Fibroblast of peridontal ligament (primary cell): Measurements from ENCODE around the gene PAPSS1.
"Not testable (repeated sequence)": the region's sequence is repeated elsewhere in the genome, so short reads cannot be mapped to it uniquely, and the experiment has no call there.

Source experiments
- DNase-seq: peaks from one replicate; pipeline ENCODE4 v3.0.0-alpha.2; 2010; ENCODE audit errors: extremely low read depth

PAPSS1 gene

DNA sequence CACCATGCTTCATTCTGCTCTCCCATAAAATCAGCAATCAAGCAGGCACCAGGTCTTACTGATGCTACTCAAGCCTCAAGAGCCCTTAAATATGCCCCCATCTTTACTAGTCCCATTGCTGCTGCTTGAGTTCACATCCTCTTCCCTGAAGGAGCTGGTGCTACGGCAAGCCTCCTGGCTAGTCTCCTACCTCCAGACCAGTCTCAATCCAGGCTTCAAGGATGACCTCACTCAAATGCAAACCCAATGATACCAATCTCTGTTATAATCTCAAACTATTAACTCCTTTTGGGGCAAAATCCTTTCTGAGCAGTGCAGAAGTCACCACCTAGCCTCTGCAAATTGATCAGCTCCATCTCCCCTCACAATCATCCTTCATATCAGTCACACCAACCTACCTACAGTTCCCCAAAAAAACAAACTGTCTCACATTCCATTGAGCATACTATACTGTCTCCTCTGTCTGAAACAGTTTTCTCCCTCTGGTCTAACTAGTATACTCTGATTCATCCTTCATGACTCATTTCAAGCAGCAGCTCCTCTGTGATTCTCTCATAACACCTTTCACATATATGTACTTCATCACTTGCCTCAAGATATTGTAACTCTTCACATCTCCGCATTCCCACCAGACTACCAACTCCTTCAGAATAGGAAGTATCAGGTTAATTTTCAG lies 30.0 kb downstream of the PAPSS1 start:
- peak; percentile 62 for DNase-seq

DNA sequence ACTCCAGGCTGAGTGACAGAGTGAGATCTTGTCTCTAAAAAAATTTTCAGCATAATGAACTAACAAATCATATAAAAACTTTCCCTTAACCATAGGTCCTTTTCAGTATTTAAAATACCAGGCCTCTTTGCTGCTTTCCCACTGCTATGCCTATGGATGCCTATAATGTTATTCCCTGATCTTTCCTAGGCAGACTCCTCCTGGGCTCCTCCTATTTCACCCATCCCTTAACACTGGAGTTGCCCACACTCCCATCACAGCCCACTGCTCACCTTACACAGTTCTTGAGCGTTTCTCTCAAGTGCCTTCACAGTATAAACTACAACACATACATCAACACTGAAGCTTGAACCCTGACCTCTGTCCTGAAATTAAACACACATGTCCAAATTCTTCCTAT lies 31.6 kb downstream of the PAPSS1 start:
- DNase-seq: no peak

DNA sequence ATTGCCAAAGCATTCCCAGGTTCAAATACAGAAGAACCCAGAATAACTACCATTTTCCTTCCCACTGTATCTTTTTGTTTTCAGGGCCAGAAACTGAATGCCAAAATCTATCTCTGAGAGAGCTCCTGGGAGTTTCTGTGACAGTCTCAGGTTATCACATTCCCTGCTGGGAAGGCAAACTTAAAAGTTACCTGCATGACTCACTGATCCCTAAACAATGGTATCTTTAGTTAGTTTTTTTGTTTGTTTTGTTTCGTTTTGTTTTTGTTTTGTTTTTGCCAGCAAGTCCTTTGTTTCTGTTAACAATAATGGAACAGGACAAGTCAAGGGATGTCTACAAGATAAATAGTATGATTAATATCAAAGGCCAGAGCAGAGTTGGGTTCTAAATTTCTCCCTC lies 34.3 kb downstream of the PAPSS1 start:
- DNase-seq: no peak

DNA sequence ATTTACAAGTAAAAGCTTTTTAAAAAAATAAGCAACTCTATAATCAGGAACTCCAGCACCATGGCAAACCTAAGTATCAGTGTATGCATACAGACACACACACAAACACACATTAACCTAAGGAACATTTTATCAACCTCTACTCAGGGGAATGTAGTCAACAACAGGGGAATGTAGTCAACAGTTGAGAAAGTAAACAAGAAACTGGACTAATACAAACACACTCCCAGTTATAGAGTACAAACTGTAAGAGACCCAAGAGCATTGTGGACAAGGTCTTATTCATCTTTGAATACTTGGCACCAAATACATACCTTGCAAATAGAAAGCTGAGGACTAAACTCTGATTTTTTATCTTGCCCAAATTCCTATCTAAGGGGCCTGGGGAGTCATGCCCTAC lies 36.2 kb downstream of the PAPSS1 start:
- DNase-seq: no peak

DNA sequence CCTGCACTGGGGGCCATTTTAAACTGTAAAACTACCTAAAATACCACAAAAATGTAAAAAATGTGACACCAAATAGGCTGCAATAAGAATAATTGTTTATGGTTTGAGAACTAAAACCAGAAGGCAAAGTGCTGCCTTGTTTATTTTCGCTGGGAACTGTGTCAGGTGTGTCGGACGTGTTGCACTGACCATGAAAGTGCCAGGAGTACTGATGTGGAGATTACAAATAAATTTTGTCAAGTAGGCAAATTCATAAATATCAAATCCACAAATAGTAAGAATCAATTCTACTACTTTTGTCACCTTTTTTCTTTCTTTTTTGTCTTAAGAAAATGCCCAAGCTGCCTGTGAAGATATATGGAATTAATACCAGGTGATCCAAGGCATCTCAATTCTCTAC lies 37.7 kb downstream of the PAPSS1 start:
- no peak for DNase-seq

DNA sequence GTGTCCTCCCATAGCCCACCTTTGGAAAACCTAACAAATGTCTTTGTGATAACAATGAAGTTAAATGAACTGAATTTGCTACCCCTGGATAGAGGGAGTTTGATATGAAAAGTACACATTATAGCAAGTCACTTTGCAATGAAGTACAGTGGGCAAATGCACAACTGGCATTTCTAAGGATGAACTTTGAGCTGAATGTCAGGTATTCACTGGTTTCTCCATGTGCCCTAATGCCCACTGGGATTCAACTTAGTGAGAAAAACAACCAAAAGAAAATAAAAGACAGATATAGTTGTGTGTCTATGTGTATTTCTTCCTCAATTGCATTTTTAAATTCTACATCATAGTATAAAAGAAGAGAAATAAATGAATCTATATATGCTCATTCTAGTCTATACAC lies 51.0 kb downstream of the PAPSS1 start:
- no peak for DNase-seq

DNA sequence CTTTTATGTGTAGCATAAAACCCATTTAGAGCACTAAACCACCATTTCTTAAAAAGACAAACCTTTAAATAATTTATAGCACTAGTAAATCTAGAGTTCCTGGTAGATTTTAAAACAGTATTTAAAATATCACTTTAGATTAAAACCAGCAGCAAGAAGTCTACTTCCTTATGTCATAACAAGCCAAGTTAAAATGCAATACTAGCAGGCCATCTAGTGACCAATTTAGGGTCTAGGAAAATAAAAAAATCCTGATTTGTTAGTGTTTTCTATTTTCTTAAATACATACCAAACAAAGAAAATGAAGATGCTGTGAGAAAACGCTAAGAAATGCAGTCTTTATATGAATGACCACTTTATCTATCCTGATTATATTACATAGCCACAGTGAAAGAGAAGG lies 53.9 kb downstream of the PAPSS1 start:
- DNase-seq: peak; percentile 81

DNA sequence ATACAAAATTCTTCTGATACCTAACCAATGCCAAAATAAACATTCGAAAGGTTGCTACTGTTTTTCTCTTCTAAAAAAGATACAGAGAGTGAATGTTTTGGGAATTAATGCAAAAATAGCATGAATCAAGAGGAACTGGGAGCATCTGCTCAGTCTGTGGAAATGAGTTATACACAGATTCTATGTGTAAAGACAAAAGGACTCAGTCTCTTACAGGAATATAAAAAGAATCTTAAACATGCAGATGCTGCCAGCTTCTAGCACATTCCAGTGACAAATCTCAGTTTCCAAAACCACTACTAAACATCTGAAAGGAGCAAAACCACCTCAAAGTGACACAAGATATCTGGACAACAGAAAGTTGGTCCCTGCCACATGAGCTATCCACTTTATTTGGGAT lies 55.0 kb downstream of the PAPSS1 start:
- peak; percentile 17 for DNase-seq

DNA sequence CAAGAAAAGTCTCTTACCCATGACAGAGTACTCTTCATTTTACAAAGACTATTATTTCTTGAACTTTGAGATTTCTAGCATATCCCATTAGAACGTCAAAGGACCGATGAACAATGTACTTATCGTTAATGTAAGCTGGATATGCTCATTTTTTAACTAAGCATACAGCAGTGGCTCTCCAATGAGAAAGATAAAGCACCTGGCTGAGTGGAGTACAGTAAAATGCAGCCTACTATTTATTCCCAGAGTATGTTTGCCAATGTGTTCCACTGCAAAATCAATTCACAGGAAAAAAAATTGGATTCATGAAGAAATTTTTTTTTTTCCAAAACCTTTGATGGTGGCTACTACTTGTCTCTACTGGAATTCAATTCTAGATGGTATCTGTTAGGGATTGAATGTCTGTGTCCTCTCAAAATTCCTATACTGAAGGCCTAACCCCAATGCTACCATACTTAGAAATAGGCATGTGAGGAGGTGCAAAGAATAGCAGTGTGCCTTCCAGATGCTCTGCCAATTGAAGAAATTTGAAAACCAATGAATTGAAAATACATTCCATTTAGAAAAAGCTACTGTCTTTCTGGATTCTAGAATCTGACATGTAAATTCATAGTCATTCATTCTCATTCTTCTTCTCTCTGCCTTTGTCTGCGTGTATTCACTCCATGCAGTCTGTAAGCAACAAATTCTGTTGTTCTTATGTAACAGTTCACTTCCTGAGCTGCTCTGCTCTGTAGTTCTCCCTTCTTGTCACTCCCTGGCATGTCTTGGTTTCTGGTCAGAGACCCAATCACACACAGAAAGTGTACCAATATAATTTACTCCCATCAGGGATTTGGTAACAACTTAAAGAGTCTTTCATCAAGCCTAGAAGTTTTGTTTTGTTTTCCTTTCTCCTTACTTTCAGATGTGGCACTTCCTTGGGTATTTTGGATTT lies 61.4 kb downstream of the PAPSS1 start:
- peak; percentile 8 for DNase-seq

DNA sequence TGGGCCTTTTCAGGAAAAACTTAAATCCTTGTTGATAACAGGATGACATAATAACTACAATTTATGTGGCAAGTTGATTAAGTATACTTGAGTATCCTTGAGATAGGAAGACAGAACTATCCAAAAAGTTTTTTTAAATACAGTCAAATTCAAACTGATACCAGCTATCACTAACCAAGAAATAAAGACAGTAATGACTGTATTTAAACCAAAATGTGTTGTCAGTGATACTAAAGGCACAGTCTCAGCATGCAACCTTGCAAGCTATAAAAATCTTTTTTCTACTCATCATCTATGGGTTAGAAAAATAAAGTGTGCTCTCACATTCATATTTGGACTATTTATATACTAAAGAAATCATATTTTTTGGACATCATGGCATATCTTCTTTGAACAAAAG lies 64.7 kb downstream of the PAPSS1 start:
- no peak for DNase-seq

DNA sequence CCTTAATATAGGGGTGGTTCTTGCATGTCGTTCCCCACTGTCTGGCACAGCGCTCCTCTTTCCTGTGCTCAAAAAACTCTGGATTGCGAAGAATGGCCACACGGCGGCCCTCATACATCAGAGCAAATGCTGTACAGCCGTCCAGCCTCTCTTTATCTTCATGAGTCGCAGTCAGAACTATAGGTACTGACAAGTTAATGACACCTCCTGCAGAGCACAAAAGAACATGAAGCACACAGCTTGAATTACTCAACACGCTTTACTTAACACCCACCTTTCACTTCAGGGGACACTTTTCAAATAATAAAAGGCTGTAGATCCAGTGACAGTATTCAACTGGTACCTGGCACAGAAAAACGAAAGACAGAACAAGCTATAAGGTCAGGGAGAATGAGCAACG lies 65.3 kb downstream of the PAPSS1 start:
- no peak for DNase-seq

DNA sequence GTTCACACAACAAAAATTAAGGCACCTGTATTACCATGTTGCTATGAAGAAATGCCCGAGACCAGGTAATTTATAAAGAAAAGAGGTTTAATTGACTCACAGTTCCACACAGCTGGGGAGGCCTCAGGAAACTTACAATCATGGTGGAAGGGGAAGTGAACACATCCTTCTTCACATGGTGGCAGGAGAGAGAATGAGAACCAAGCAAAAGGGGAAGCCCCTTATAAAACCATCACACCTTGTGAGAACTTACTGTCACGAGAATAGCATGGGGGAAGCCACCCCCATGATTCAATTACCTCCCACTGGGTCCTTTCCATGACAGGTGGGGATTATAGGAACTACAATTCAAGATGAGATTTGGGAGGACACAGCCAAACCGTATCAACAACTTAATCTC lies 68.6 kb downstream of the PAPSS1 start:
- DNase-seq: not testable (repeated sequence)

DNA sequence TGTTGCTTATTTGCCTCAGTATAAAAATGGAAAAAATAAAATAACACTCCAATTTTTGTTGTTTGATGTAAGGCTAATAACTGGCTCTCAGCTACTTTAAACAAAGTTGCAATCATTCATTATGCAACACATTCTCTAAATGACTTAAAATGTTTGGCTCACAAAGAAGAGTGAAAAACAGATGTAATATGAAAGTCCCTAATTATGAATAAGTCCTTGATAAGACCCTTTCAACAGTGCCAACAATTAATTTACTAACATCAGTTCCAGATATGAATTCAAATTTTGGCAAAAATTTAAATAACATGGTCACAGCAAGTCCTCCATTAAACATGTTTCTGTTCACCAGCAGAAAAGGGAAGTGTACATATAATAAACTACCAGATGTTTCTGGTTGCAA lies 69.8 kb downstream of the PAPSS1 start:
- DNase-seq: no peak

DNA sequence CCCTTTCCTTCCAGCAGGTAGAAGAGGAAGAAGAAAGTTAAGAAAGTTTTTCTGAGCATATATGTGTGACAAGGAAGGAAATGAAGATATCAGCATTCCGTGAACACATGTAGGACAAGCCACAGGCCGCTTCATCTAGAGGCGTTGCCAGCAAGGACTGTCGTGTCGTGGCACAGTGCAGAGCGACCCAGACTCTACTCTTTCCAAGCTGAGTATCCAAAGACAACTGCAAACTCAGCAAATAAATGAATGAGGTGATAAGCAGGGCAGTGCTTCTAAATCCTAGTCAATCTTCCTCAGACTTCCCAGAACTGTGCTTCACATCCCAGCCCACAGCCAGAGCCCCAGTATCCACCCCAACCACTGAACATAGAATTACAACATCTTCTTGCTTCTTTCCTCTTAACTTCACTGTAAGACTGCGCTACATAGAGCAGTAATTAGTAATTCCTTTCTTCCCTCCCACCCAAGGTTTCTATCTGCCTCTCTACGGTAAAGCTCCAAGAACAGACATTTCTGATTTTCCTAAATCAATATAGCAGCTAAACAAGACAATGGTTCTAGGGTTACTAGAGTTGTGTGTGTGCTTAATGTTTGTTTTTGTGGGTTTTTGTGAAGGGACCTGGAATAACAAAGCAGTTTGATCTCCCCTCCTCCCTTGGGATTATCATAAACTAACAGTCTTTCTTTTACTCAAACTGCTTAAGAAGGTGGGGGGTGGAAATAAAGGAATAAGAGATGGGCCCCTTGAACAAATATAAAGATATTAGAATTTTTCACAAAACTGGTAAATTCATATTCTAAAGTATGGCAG lies 71.6 kb downstream of the PAPSS1 start:
- no peak for DNase-seq

DNA sequence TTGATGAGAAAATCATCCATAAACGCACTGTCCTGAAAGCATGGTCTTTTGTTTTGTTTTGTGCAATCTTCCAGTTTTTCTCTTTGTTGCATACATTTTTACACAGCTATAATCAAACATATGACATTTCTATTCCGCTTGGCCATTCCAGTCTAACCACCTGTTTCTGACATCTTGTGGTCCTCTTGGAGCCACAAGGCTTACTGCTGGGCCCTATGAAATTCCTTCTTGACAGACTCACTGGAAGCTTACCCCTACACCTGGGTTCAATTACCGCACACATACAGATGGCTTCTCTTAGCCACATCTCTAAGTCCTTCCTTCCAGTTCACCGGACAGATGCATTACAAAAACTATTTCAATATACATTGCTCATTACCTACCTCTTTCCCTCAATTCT lies 72.4 kb downstream of the PAPSS1 start:
- peak; percentile 38 for DNase-seq

DNA sequence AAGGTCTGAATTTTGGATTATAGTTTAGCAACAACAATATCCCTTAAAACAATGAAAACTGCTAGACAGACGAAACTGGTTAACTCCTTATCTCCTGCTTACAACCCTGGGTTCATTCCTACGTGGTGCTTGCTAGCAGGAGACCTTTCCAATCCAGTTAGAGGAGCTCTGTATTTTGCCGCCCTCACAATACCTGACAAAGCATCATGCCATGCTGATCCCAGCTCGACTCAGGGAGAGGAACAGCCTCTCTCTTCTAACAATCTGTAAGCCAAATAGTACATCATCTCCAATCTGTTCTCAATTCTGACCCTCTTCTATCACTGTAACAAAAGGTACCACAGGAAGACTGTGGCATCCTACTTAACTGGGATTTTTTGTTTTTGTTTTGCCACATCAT lies 74.4 kb downstream of the PAPSS1 start:
- no peak for DNase-seq

DNA sequence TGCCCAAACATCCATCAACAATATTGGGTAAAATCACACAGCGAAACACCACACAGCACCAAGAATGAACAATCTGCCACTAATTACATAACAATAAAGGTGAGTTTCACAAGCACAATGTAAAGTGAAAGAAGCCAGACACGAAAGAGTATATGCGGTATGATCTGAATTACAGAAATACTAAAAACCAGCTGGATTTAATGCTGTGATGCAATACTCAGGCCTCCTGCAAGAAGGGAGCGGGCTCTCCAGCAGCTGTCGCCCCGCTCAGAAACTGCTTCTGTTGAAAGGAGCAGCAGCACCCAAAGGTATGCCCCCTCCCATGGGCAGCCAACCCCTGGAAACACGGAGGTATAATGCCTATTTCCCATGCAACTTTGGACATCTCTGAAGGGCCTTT lies 77.0 kb downstream of the PAPSS1 start:
- DNase-seq: no peak

DNA sequence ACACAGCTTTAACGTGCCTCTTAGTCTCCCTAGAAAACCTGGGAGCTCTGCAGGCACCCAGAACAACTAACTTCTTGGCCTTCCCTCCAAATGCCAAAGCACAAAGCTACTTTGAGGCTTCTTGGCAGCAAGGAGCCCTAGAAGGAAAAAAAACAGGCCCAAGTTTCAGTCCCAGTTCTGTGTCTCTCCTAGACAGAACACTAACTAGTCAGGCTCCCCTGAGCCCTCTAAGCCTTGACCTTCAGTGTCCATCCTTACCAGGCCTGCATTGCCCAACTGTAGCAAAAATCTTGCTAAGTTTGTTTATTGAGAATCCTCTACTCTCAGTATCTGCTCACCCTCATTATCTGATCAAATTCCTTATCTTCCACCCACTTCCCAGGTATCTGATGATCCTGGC lies 79.2 kb downstream of the PAPSS1 start:
- no peak for DNase-seq

DNA sequence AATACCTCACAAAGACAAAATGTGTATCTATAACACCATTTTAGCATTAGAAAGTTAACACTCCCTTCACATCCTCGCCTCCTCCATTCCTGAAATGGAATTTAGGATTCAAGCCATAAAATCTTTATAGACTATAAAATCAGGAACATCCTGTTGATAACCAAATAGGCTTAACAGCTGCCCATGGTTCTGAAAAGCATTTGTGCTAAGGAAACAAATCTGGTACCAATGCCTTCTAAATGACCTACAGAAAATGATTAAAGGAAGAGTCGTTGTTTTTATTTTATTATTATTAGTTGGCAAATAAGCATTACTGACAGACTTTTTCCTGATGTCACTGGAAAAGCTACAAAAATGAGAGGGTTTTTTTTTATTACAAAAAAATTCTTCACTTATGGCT lies 79.8 kb downstream of the PAPSS1 start:
- no peak for DNase-seq

DNA sequence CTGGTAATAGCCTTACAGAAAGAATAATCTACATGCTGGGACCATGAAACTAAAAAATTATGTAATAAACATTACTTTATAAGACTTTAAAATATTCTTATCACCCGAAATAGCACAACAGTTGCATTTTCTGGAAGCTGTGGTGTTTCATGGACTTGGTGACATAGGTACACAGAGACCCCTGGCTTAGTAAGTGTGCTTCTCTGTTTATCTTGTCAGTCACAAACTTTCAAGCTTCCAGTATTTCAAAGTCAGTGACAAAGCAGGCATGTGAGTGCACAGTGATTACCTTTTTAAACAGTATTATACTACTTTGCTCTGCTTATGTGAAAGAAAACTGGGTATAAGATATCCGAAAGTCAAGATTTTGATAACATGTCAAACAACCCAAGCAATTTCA lies 84.3 kb downstream of the PAPSS1 start:
- no peak for DNase-seq

DNA sequence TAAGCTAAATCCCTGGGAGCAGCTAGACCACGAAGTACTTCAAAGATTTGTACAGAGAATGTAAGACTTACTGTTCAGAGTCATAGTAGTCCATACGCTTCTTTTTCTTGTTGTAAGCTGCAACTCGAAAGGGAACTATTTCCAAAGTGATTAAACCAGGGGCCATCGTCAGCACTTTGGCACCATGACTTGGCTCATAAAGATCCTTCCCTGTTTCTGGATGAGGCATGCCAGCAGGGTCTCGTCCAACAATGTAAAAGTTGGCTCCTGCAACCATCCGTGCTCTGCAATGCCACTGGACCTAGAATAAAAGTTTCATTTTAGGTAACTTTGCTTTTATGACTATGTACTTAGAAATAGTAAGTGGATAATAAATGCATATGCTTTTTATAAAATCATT lies 88.5 kb downstream of the PAPSS1 start:
- no peak for DNase-seq

DNA sequence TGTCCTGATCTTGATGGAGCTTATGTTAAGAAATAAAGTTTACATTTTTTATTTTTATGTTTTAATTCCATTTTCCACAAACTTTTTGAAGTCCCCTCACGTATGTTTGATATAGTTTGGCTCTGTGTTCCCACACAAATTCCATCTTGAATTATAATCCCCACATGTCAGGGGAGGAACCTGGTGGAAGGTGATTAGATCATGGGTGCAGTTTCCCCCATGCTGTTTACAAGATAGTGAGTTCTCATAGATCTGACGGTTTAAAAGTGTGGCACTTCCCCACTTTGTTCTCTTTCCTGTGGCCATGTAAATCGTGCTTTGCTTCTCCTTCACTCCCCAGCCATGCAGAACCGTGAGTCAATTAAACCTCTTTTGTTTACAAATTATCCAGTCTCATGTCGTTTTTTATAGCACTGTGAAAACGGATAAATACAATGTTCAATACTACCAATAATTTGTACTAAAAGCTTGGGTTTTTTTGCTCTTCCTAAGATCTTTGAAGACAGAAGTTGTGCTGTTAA lies 89.8 kb downstream of the PAPSS1 start:
- no peak for DNase-seq
